Vagina (tissue), 2 donors: ENCODE measurements around the gene RNF115.

ENCODE experiments used
- POLR2A ChIP-seq, 2 donors: fragments of 450-650 bp; IDR thresholded peaks; one replicate each; pipeline ENCODE4 v1.6.1; 2017; ENCODE audit warnings: antibody characterized with exemption in 2 of 2, mild to moderate bottlenecking in 2 of 2, moderate library complexity in 2 of 2
- POLR2AphosphoS5 ChIP-seq, 2 donors: sonication (generic); formaldehyde crosslinking; IDR thresholded peaks; one replicate each; pipeline ENCODE4 v1.9.0; 2017; ENCODE audit warnings: antibody characterized with exemption in 2 of 2, mild to moderate bottlenecking in 2 of 2, low read depth in 1 of 2; ENCODE audit not compliant: insufficient read depth in 1 of 2
- TF ChIP-seq, protein P1 (sequence below), 3 experiments: fragments of 450-650 bp in 2 of 3; fragments of 200-600 bp in 1 of 3; sonication (generic) in 1 of 3; IDR thresholded peaks; one replicate each; pipeline ENCODE4 v1.5.1; 2017 to 2019; ENCODE audit warnings: antibody characterized with exemption in 3 of 3, mild to moderate bottlenecking in 2 of 3, moderate library complexity in 2 of 3

DNA sequence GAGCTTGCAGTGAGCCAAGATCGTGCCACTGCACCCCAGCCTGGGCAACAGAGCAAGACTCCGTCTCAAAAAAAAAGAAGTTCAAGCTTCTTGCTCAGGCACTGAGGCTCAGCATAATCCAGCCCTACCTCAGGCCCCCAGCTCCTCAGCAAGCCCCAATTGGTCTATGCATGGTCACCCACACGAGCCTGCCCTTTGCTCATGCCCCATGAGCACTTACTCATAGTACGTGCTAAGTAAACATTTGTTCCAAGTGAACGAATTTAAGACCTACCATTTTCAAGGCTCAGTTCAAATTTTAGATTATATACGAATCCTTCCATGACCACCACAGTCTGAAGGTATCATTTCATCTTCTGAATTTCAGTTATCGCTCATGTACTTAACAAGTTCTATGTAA is 121.1 kb downstream of the RNF115 start:
- TF ChIP-seq, protein P1, sequence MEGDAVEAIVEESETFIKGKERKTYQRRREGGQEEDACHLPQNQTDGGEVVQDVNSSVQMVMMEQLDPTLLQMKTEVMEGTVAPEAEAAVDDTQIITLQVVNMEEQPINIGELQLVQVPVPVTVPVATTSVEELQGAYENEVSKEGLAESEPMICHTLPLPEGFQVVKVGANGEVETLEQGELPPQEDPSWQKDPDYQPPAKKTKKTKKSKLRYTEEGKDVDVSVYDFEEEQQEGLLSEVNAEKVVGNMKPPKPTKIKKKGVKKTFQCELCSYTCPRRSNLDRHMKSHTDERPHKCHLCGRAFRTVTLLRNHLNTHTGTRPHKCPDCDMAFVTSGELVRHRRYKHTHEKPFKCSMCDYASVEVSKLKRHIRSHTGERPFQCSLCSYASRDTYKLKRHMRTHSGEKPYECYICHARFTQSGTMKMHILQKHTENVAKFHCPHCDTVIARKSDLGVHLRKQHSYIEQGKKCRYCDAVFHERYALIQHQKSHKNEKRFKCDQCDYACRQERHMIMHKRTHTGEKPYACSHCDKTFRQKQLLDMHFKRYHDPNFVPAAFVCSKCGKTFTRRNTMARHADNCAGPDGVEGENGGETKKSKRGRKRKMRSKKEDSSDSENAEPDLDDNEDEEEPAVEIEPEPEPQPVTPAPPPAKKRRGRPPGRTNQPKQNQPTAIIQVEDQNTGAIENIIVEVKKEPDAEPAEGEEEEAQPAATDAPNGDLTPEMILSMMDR (IDR thresholded peaks at IDR 0.05): no peak
- TF ChIP-seq POLR2AphosphoS5 (IDR thresholded peaks at IDR 0.05; ENCODE audit: insufficient read depth in 1 of 2, low read depth in 1 of 2) (no peak), POLR2A (IDR thresholded peaks at IDR 0.05) (no peak)
